GM18526 (cell line): ENCODE data around the gene DUSP22.

Source experiments
- POLR2A ChIP-seq: IDR thresholded peaks from 3 replicates; pipeline ENCODE4 v1.6.1; 2011; ENCODE audit not compliant: insufficient read length; ENCODE audit errors: extremely low read depth

Gene DUSP22

DNA sequence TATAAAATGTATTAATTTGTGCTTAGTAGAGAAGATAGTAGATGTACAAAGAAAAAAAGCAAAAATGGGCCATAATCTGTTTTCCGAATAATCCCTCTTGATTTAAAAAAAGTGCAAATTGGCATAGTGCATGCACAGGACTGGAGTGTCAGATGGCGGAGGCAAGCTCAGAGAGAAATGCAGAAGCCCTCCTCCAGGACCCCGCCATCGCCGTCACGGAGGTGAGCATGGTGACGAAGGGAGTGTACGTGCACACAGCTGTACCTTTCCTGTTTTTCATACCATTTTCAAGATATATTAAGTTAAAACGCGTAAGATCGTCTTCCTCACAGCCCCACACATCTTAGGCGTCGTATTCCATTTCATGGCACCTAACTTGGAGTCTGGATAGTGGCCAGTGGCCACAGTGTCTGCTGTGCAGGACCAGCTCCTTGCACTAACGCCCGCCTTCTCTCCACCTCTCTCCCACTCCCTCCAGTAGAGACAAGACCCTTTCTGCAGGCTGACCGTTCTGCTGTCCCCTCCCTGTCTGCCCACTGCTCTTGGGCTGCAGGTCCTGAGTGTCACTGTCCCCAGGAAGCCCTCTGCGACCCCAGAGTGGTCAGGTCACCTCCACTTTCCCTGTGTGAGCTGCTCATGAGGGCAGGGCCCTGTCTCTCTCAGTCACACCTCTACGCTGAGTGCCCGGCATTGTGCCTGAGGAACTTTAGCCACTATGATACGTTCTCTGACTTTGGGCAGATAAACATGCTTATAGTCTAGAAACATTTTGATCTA is 9.8 kb downstream of the DUSP22 start:
- no peak for TF ChIP-seq POLR2A

DNA sequence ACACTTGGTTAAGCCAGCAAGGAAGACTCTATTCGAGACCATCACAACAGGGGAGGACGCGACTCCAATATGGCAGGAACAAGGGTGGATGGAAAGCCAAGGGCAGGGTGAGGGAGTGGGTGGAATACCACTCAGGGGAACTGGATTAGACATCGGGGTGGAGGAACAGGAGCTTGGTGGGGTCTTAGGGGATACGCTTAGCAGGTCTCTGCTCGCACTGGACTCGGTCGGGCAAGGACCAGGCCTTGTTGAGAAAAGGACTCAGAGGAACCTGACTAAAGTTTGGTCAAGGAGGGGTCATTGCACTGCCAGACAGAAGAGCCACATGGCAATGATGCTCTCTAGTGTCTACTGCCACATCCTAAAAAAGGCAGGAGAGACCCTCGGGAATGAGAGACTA is 10.5 kb downstream of the DUSP22 start:
- no peak for TF ChIP-seq POLR2A

- TF ChIP-seq POLR2A: no peak
Measured at GRCh38 chr6:303263-303662, 11.0 kb downstream of the DUSP22 start.

DNA sequence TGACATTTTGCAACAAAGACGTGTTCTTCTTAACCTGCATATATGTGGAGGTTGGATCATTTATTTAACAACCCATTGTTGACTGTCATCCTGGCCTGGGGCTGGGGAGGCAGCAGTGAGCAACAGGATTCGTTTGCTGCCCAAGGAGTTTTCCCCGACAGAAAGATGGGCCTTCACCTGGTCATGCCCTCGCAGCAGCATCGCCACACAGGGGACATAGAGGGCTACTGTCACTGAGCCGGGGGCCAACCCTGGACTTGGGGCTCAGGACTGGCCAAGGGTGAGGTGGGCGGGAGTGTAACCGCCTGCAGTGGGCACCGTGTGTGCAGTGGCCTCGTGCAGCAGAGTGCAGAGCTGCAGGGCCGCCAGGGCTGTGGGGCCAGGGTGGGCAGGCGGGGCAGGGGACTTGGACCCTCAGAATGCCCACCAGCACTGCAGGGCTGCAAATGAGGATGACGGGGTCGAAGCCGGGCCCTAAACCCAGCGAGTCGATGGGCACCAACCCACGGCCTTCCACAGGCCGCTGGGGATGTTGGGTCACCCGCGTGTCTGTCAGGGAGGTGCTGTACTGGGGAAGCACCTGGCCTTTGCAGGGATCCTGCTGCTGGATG is 11.8 kb downstream of the DUSP22 start:
- TF ChIP-seq POLR2A: no peak

- no peak for TF ChIP-seq POLR2A
Measured at GRCh38 chr6:304833-305370, 12.6 kb downstream of the DUSP22 start.

DNA sequence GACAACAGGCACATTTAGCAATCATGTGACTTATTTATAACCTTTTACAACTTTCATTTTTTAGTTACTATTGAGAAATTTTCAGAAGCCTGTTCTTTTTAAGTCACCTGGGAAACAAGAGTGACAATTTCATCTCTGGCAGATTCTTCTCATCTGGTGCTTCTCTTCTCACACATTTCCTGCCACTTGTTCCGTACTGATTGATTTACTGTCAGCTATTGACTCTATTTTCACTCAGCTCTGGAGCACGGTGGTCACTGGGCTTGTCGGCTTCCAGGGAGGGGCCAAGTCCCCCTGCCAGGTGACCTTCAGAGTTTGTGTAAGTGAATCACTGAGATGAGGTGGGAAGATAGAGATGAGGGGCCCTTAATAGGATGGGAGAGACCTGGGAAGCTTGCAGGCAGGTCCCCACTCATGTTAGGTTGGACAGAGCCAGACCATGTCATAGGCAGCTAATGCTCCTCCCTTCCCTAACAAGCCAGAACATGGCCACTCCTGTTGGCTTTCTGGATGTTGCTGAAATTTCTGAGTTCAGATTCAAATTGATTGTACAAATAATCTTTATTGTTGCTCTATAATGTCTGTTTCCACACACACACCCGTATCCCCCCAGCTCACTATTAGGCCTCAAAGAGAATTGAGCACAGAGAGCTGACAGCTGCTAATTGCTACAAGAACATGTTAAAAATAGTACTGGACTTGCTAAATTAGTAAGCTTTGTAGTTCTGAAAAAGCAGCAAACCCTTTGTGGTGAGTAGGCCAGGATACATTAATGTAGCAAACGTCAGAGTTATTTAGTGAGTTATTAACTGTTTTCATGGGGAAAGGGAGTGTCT is 13.3 kb downstream of the DUSP22 start:
- TF ChIP-seq POLR2A: peak; percentile 34

- no peak for TF ChIP-seq POLR2A
Measured at GRCh38 chr6:306641-307061, 14.4 kb downstream of the DUSP22 start.

GRCh38 chr6:307065-307814 is 15.0 kb downstream of the DUSP22 start:
- no peak for TF ChIP-seq POLR2A

- no peak for TF ChIP-seq POLR2A
Measured at GRCh38 chr6:307874-308273, 15.6 kb downstream of the DUSP22 start.

GRCh38 chr6:308307-308706 is 16.0 kb downstream of the DUSP22 start:
- no peak for TF ChIP-seq POLR2A

GRCh38 chr6:308768-309167 is 16.5 kb downstream of the DUSP22 start:
- TF ChIP-seq POLR2A: no peak

- no peak for TF ChIP-seq POLR2A
Measured at GRCh38 chr6:309947-310346, 17.7 kb downstream of the DUSP22 start.

GRCh38 chr6:310671-311070 is 18.4 kb downstream of the DUSP22 start:
- no peak for TF ChIP-seq POLR2A

GRCh38 chr6:311679-312220 is 19.5 kb downstream of the DUSP22 start:
- no peak for TF ChIP-seq POLR2A

- TF ChIP-seq POLR2A: no peak
Measured at GRCh38 chr6:313087-313486, 20.8 kb downstream of the DUSP22 start.
